Astrocyte (in vitro differentiated cells and primary cell): ENCODE measurements around the gene VSTM5. TPM values are rescaled to one million over a fixed set of nuclear protein-coding genes. Genes with fewer than 3 reads are reported as not detected.
A peak's percentile ranks its signal among the peaks of the same experiment; 100 is the strongest.

ENCODE experiments used
- DNase-seq: peaks from one replicate; pipeline ENCODE4 v3.0.0-alpha.2; 2010; ENCODE audit warnings: low read depth
- FAIRE-seq: peaks from 2 replicates; lab custom pipeline; 2011; peaks lifted over from hg19 to GRCh38; lab: Jason Lieb, UNC
- H2AFZ ChIP-seq: 2 replicates; pipeline ENCODE4 v1.6.0; 2012; ENCODE audit warnings: low read depth, low read length, inconsistent platforms
- H3K27ac ChIP-seq: 2 replicates; pipeline ENCODE4 v1.5.1; 2011; ENCODE audit warnings: low read depth, low read length, inconsistent platforms
- H3K27me3 ChIP-seq: 2 replicates; pipeline ENCODE4 v1.6.0; 2011; ENCODE audit warnings: low read length, inconsistent platforms; ENCODE audit not compliant: insufficient read depth
- H3K36me3 ChIP-seq: 2 replicates; pipeline ENCODE4 v1.5.1; 2011; ENCODE audit warnings: low read length, inconsistent platforms; ENCODE audit not compliant: insufficient read depth
- H3K4me1 ChIP-seq: 2 replicates; pipeline ENCODE4 v1.5.1; 2011; ENCODE audit warnings: low read length, inconsistent platforms; ENCODE audit not compliant: insufficient read depth
- H3K4me2 ChIP-seq: 2 replicates; pipeline ENCODE4 v1.6.0; 2012; ENCODE audit warnings: low read length, inconsistent platforms
- H3K4me3 ChIP-seq: 2 replicates; pipeline ENCODE4 v1.5.1; 2011; ENCODE audit warnings: low read depth, mild to moderate bottlenecking, low read length, inconsistent platforms; ENCODE audit not compliant: insufficient read depth
- H3K79me2 ChIP-seq: 2 replicates; pipeline ENCODE4 v1.6.0; 2012; ENCODE audit warnings: mild to moderate bottlenecking, low read length, inconsistent platforms; ENCODE audit not compliant: insufficient read depth
- H3K9ac ChIP-seq: 2 replicates; pipeline ENCODE4 v1.6.0; 2012; ENCODE audit warnings: mild to moderate bottlenecking, low read length, inconsistent platforms
- H3K9me3 ChIP-seq: 2 replicates; pipeline ENCODE4 v1.5.1; 2012; ENCODE audit warnings: low read depth, mild to moderate bottlenecking, low read length, inconsistent platforms; ENCODE audit not compliant: insufficient read depth
- H4K20me1 ChIP-seq: 2 replicates; pipeline ENCODE4 v1.6.0; 2012; ENCODE audit warnings: low read length, inconsistent platforms; ENCODE audit not compliant: insufficient read depth
- H3K27ac Mint-ChIP-seq: one replicate; pipeline ENCODE4 v1.8.0; 2021; ENCODE audit warnings: mild to moderate bottlenecking, mixed read lengths; ENCODE audit not compliant: unreplicated experiment
- H3K27me3 Mint-ChIP-seq: one replicate; pipeline ENCODE4 v1.8.0; 2021; ENCODE audit warnings: low read depth, mixed read lengths; ENCODE audit not compliant: unreplicated experiment
- H3K36me3 Mint-ChIP-seq: one replicate; pipeline ENCODE4 v1.8.0; 2021; ENCODE audit warnings: low read depth, mixed read lengths; ENCODE audit not compliant: unreplicated experiment
- H3K4me1 Mint-ChIP-seq: one replicate; pipeline ENCODE4 v1.8.0; 2021; ENCODE audit warnings: low read depth, mixed read lengths; ENCODE audit not compliant: unreplicated experiment
- H3K4me3 Mint-ChIP-seq: one replicate; pipeline ENCODE4 v1.8.0; 2021; ENCODE audit warnings: mild to moderate bottlenecking, moderate library complexity, mixed read lengths; ENCODE audit not compliant: unreplicated experiment
- H3K9me3 Mint-ChIP-seq: one replicate; pipeline ENCODE4 v1.8.0; 2021; ENCODE audit warnings: mild to moderate bottlenecking, mixed read lengths; ENCODE audit not compliant: unreplicated experiment
- CTCF ChIP-seq: IDR thresholded peaks from 2 replicates; pipeline ENCODE4 v1.5.1; 2011; ENCODE audit warnings: low read depth, mild to moderate bottlenecking, inconsistent platforms, low read length, moderate library complexity; ENCODE audit not compliant: insufficient read depth
- EZH2 ChIP-seq: IDR thresholded peaks from 2 replicates; pipeline ENCODE4 v1.6.1; 2012; ENCODE audit warnings: mild to moderate bottlenecking, low read length, inconsistent platforms; ENCODE audit not compliant: insufficient read depth
- total RNA-seq: library from RNA; stranded (reverse); gene quantifications from 2 replicates; pipeline ENCODE4 v1.2.1, GENCODE V29; 2021

The VSTM5 gene
- total RNA-seq, 1 donor from 2014 or later = 0.45 TPM

- no peak for FAIRE-seq
These were observed 8.0 kb downstream of the VSTM5 start for GRCh38 chr11:93842461-93842860.

GRCh38 chr11:93842034-93842433, 8.4 kb downstream of the VSTM5 start:
- Histone ChIP-seq H3K4me1 (peaks cover 12% of the 10 kb centered on the region), H3K79me2 (no peaks in the 10 kb centered on the region), H3K36me3 (no peaks in the 10 kb centered on the region), H3K4me3 (no peak overlapping the region), H3K27ac (no peak overlapping the region), H4K20me1 (no peaks in the 10 kb centered on the region), H3K9me3 (no peaks in the 10 kb centered on the region), H2AFZ (no peak overlapping the region), H3K27me3 (no peaks in the 10 kb centered on the region), H3K4me2 (peak overlapping the region; percentile 9), H3K9ac (no peak overlapping the region)
- no peak overlapping the region for H3K4me3 Mint-ChIP-seq
- no peak for FAIRE-seq
- H3K4me1 Mint-ChIP-seq = peaks cover 26% of the 10 kb centered on the region
- no peaks in the 10 kb centered on the region for H3K27me3 Mint-ChIP-seq
- no peak overlapping the region for H3K27ac Mint-ChIP-seq
- no peak for DNase-seq
- TF ChIP-seq EZH2 (no peak), CTCF (no peak)
- H3K9me3 Mint-ChIP-seq = peaks cover 2% of the 10 kb centered on the region
- no peaks in the 10 kb centered on the region for H3K36me3 Mint-ChIP-seq

More at GRCh38 chr11:93842461-93842860, 8.0 kb downstream of the VSTM5 start:
- Histone ChIP-seq H2AFZ (no peak overlapping the region), H3K4me2 (peak overlapping the region; percentile 9), H3K27me3 (no peaks in the 10 kb centered on the region), H3K9me3 (no peaks in the 10 kb centered on the region), H3K4me1 (peaks cover 12% of the 10 kb centered on the region), H3K9ac (no peak overlapping the region), H3K27ac (no peak overlapping the region), H3K4me3 (no peak overlapping the region), H3K36me3 (no peaks in the 10 kb centered on the region), H4K20me1 (no peaks in the 10 kb centered on the region), H3K79me2 (no peaks in the 10 kb centered on the region)
- Mint-ChIP-seq H3K27ac (no peak overlapping the region), H3K36me3 (no peaks in the 10 kb centered on the region), H3K4me3 (no peak overlapping the region), H3K9me3 (peaks cover 2% of the 10 kb centered on the region), H3K27me3 (no peaks in the 10 kb centered on the region), H3K4me1 (peaks cover 26% of the 10 kb centered on the region)
- TF ChIP-seq CTCF (no peak), EZH2 (no peak)
- peak; percentile 93 for DNase-seq

GRCh38 chr11:93841446-93841845, 9.0 kb downstream of the VSTM5 start:
- H3K27ac Mint-ChIP-seq = no peak overlapping the region
- Histone ChIP-seq H3K9ac (no peak overlapping the region), H3K4me3 (no peak overlapping the region), H3K9me3 (no peaks in the 10 kb centered on the region), H3K4me1 (peaks cover 11% of the 10 kb centered on the region), H4K20me1 (no peaks in the 10 kb centered on the region), H2AFZ (no peak overlapping the region), H3K27me3 (no peaks in the 10 kb centered on the region), H3K36me3 (no peaks in the 10 kb centered on the region), H3K4me2 (no peak overlapping the region), H3K79me2 (no peaks in the 10 kb centered on the region), H3K27ac (no peak overlapping the region)
- FAIRE-seq (no peak), DNase-seq (no peak)
- H3K4me3 Mint-ChIP-seq = no peak overlapping the region
- TF ChIP-seq EZH2 (no peak), CTCF (no peak)
- no peaks in the 10 kb centered on the region for H3K36me3 Mint-ChIP-seq
- no peaks in the 10 kb centered on the region for H3K27me3 Mint-ChIP-seq
- peaks cover 2% of the 10 kb centered on the region for H3K9me3 Mint-ChIP-seq
- H3K4me1 Mint-ChIP-seq = peaks cover 26% of the 10 kb centered on the region
